ENCODE data around the gene RSBN1. TPM values are rescaled to one million over a fixed set of nuclear protein-coding genes. Genes with fewer than 3 reads are reported as not detected.
A peak's percentile ranks its signal among the peaks of the same experiment; 100 is the strongest.

Gene RSBN1
- total and polyA plus RNA-seq, 10 of the 15 experiments (the other 5 are each of a cell fraction or from before 2014, with no cell fraction given) = 2.9 to 26.8 (median 11.5) TPM

DNA sequence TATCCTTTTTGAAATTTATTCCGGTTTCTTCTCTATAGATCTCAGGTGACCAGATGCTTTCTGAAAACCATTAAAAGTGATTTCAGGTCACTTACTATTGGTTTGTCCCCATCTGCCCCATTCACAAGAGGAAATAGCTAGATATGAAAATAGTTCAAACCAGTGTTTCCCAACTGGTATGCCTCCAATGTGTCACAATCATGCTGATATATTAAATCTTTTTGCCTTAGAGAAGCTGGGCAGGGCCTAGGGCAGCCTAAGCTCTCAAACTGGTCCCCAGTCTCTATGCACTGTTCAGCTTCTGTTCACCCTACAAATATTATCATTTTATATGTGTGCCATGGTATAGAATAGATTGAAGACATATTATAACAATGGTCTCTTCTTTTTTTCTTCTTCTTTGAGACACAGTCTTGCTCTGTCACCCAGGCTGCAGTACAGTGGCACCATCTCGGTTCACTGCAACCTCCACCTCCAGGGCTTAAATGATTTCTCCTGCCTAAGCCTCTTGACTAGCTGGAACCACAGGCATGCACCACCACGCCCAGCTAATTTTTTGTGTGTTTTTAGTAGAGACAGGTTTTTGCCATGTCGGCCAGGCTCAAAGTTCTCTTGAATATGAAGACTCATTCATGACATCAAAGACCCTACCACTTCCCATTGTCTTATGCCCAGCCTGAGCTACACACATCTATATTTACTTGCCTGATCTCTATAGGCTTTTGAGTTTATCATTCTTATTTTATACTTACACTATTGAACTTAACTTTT, 43.5 kb upstream of the RSBN1 start:
- WGBS (ENCODE audit: insufficient coverage, insufficient replicate concordance, low lambda C conversion rate, missing lambda C conversion rate) = 97% methylated on average over 4 of the region's 4 CpGs
- TF ChIP-seq ZNF274 (IDR thresholded peaks at IDR 0.05; ENCODE audit: insufficient read depth, insufficient read length) (no peak), NFXL1 (IDR thresholded peaks at IDR 0.05; ENCODE audit: borderline replicate concordance) (no peak), IRF4 (IDR thresholded peaks at IDR 0.05; ENCODE audit: low read depth, low read length) (no peak)
- BruUV-seq (replicated peaks) = TSS peak; percentile 34
- no peaks in the 10 kb centered on the region for H4K20me1 ChIP-seq (ENCODE audit: control insufficient read depth, insufficient read depth)
- H3K36me3 ChIP-seq (ENCODE audit: control insufficient read depth in 2 of 2, insufficient read depth in 2 of 2, low read length in 1 of 2) = peaks cover 0 to 22% of the 10 kb centered on the region in 2 experiments; a peak in 2 of 4 replicates
- H3K4me3 ChIP-seq = no peak overlapping the region
- SMC1A ChIA-PET (ENCODE audit: uncharacterized antibody, unreplicated experiment) = interaction anchor here (1.1 to 17.4 kb wide), 13 partner anchors 12 to 123 kb away, joined by 3 to 396 read pairs (median 5); partner anchors contain the start of genes AP4B1, BCL2L15, DCLRE1B and HIPK1
- intact Hi-C loops (cut with micrococcal nuclease; ENCODE audit: unreplicated experiment) (loop anchor here (5.0 kb wide), 1 partner anchor 86 kb away; no protein-coding TSS in a partner anchor), in situ Hi-C loops (cut with MboI) (no loop called here)
- H3K4me2 ChIP-seq (ENCODE audit: control insufficient read depth, insufficient read depth) = no peak overlapping the region
- no peaks in the 10 kb centered on the region for H3K9me3 ChIP-seq (replicated peaks; ENCODE audit: control insufficient read depth, insufficient read depth, low read length)
- H3K27me3 ChIP-seq (replicated peaks in 1 of 2; ENCODE audit: control insufficient read depth in 2 of 2, insufficient read depth in 2 of 2, low read length in 1 of 2) = no peaks in the 10 kb centered on the region
- no peak overlapping the region for H2AFZ ChIP-seq (ENCODE audit: control insufficient read depth, low read depth, low read length)
- H3K27ac ChIP-seq (ENCODE audit: control insufficient read depth, insufficient read depth) = no peak overlapping the region
- RAD21 ChIA-PET (ENCODE audit: unreplicated experiment) = interaction anchor here (0.9 to 7.1 kb wide), 5 partner anchors 12 to 75 kb away, joined by 5 to 189 read pairs (median 102); partner anchors contain the start of genes AP4B1 and DCLRE1B
- H3K4me1 ChIP-seq (ENCODE audit: control insufficient read depth, insufficient read depth, low read length) = peaks cover 30% of the 10 kb centered on the region
- peaks cover 3% of the 10 kb centered on the region for H3K79me2 ChIP-seq (ENCODE audit: control insufficient read depth, insufficient read depth, low read length)
- POLR2A ChIA-PET = interaction anchor here (0.6 to 8.0 kb wide), 6 partner anchors 11 to 94 kb away, joined by 3 to 111 read pairs (median 4); partner anchors contain the start of genes AP4B1 and DCLRE1B
- FAIRE-seq (no peak), DNase-seq (ENCODE audit: low read depth, low spot score) (no peak), ATAC-seq (no peak)
- H3K9ac ChIP-seq (ENCODE audit: control insufficient read depth, insufficient read depth, low read length) = no peak overlapping the region
- CTCF ChIA-PET = interaction anchor here (0.7 to 6.1 kb wide), 10 partner anchors 8 to 54 kb away, joined by 3 to 66 read pairs (median 19); partner anchors contain the start of genes AP4B1 and DCLRE1B

DNA sequence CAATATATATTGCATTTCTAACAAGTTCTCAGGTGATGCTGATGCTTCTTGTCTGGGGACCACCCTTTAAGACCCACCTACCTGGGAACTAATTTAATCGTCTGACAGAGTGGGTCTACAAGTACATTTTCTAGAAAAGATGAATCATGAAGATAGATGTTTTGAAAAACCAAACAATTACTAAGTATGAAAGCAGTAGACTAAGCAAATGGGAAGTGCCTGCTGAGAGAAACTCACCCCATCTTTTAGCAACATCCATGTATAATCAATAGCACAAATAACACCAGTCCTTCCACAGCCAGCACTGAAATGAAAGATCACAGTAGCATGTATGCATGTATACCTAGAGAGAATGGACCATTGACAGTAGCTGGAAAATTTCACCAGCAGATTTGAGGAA, 42.0 kb upstream of the RSBN1 start:
- ChIA-PET POLR2A (no interaction called here), RAD21 (ENCODE audit: unreplicated experiment) (interaction anchor here (7.1 kb wide), 1 partner anchor 24 kb away, joined by 189 read pairs; no protein-coding TSS in a partner anchor), CTCF (interaction anchor here (0.7 kb wide), 1 partner anchor 22 kb away, joined by 3 read pairs; no protein-coding TSS in a partner anchor), SMC1A (ENCODE audit: uncharacterized antibody, unreplicated experiment) (interaction anchor here (0.5 to 17.4 kb wide), 2 partner anchors 25 to 27 kb away, joined by 3 to 396 read pairs; partner anchors contain the start of gene BCL2L15)
- no peaks in the 10 kb centered on the region for H3K9me3 ChIP-seq (replicated peaks; ENCODE audit: control insufficient read depth, insufficient read depth, low read length)
- intact Hi-C loops (cut with micrococcal nuclease; ENCODE audit: unreplicated experiment) (no loop called here), in situ Hi-C loops (cut with MboI) (no loop called here)
- no peak for FAIRE-seq
- H3K9ac ChIP-seq (ENCODE audit: control insufficient read depth, insufficient read depth, low read length) = no peak overlapping the region
- no TSS peak for BruUV-seq (replicated peaks)
- DNase-seq (ENCODE audit: low read depth, low spot score) = no peak
- H2AFZ ChIP-seq (ENCODE audit: control insufficient read depth, low read depth, low read length) = no peak overlapping the region
- H3K4me1 ChIP-seq (ENCODE audit: control insufficient read depth, insufficient read depth, low read length) = peaks cover 21% of the 10 kb centered on the region
- no peak overlapping the region for H3K27ac ChIP-seq (ENCODE audit: control insufficient read depth, insufficient read depth)
- H3K36me3 ChIP-seq (ENCODE audit: control insufficient read depth in 2 of 2, insufficient read depth in 2 of 2, low read length in 1 of 2) = peaks cover 0 to 24% of the 10 kb centered on the region in 2 experiments; a peak in 2 of 4 replicates
- ATAC-seq = no peak
- H3K4me2 ChIP-seq (ENCODE audit: control insufficient read depth, insufficient read depth) = no peak overlapping the region
- no peaks in the 10 kb centered on the region; the same call in none of the 2 replicates for H3K79me2 ChIP-seq (ENCODE audit: control insufficient read depth, insufficient read depth, low read length)
- H3K4me3 ChIP-seq = no peak overlapping the region
- H3K27me3 ChIP-seq (replicated peaks in 1 of 2; ENCODE audit: control insufficient read depth in 2 of 2, insufficient read depth in 2 of 2, low read length in 1 of 2) = no peaks in the 10 kb centered on the region
- WGBS (ENCODE audit: insufficient coverage, insufficient replicate concordance, low lambda C conversion rate, missing lambda C conversion rate) = 96% methylated on average over 1 of the region's 1 CpG
- no peaks in the 10 kb centered on the region for H4K20me1 ChIP-seq (ENCODE audit: control insufficient read depth, insufficient read depth)
- TF ChIP-seq MTA2 (IDR thresholded peaks at IDR 0.05; ENCODE audit: low read depth) (no peak), DPF2 (IDR thresholded peaks at IDR 0.05) (no peak), ZBED1 (IDR thresholded peaks at IDR 0.05; ENCODE audit: borderline replicate concordance) (no peak), KLF5 (IDR thresholded peaks at IDR 0.05; ENCODE audit: partially characterized antibody) (no peak), GABPA (IDR thresholded peaks at IDR 0.05; ENCODE audit: low read depth) (no peak), RFX5 (IDR thresholded peaks at IDR 0.05; ENCODE audit: low read depth, low read length) (no peak), PAX8 (IDR thresholded peaks at IDR 0.05) (no peak), ATF3 (IDR thresholded peaks at IDR 0.05; ENCODE audit: borderline replicate concordance, extremely low read depth, low read depth, low read length) (no peak), STAT1 (conservative IDR thresholded peaks at IDR 0.05) (no peak)
- TF ChIP-seq, protein P1, sequence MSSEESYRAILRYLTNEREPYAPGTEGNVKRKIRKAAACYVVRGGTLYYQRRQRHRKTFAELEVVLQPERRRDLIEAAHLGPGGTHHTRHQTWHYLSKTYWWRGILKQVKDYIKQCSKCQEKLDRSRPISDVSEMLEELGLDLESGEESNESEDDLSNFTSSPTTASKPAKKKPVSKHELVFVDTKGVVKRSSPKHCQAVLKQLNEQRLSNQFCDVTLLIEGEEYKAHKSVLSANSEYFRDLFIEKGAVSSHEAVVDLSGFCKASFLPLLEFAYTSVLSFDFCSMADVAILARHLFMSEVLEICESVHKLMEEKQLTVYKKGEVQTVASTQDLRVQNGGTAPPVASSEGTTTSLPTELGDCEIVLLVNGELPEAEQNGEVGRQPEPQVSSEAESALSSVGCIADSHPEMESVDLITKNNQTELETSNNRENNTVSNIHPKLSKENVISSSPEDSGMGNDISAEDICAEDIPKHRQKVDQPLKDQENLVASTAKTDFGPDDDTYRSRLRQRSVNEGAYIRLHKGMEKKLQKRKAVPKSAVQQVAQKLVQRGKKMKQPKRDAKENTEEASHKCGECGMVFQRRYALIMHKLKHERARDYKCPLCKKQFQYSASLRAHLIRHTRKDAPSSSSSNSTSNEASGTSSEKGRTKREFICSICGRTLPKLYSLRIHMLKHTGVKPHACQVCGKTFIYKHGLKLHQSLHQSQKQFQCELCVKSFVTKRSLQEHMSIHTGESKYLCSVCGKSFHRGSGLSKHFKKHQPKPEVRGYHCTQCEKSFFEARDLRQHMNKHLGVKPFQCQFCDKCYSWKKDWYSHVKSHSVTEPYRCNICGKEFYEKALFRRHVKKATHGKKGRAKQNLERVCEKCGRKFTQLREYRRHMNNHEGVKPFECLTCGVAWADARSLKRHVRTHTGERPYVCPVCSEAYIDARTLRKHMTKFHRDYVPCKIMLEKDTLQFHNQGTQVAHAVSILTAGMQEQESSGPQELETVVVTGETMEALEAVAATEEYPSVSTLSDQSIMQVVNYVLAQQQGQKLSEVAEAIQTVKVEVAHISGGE (CRISPR knock-in tag; IDR thresholded peaks at IDR 0.05) = no peak

Measured in GM12878 (cell line).